ENCODE results near the gene PKHD1. TPM values are rescaled to one million over a fixed set of nuclear protein-coding genes. Genes with fewer than 3 reads are reported as not detected.
A peak's percentile ranks its signal among the peaks of the same experiment; 100 is the strongest.

Gene PKHD1
- total and polyA plus RNA-seq, 2 of the 13 experiments (the other 11 are each of a cell fraction or from before 2014, with no cell fraction given), result 0.01 to 0.13 TPM

DNA sequence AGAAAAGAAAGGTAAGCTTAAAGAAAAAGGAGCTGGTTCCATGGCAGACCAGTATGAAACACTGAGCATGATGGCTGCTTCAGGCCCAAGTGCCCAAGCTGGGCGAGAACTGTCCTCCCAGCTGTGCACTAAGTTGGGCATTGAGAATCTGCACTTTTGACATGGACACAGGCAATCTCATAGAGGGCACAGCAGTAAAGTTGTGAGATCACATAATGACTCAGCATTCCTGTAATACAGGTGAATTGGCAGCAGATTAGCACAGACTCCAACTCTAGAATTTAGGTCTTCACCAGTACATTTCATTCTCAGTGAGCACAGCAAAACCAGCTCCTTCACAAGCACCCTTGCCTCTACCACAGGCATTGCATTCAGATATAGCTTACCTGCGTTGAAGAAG lies 343.4 kb downstream of the PKHD1 start (continued):
- TF ChIP-seq RXRA (CRISPR knock-in tag; IDR thresholded peaks at IDR 0.05) (no peak), ZNF274 (CRISPR knock-in tag; IDR thresholded peaks at IDR 0.05) (no peak), ZNF136 (CRISPR knock-in tag; IDR thresholded peaks at IDR 0.05; ENCODE audit: low read depth) (no peak), DPF2 (CRISPR knock-in tag; IDR thresholded peaks at IDR 0.05; ENCODE audit: borderline replicate concordance, low read depth) (no peak), MAFG (CRISPR knock-in tag; IDR thresholded peaks at IDR 0.05) (peak; percentile 49; the same call in 1 of the 2 replicates), MAFF (IDR thresholded peaks at IDR 0.05; ENCODE audit: low read depth, low read length) (peak; percentile 66), FOXC1 (CRISPR knock-in tag; IDR thresholded peaks at IDR 0.05; ENCODE audit: borderline replicate concordance) (no peak)

DNA sequence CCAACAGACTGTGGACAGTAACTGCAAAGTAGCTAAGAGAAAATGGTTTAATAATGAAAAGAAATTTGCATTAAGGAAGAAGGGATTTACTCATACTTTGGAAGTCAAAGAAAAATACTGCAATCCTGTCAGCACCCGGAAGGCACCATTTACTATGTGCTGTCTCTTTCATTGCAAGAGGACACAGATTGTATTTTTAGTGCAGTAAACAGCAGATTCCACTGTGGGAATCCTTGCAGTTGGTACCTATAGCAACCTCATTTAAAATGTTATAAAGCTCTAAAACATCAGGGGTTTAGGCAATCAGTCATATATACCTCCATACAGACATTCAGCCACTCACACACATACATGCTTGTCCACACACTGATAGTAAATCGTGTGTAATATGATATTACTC lies 346.8 kb downstream of the PKHD1 start:
- no TSS peak for BruUV-seq (replicated peaks)
- ChIA-PET POLR2A (no interaction called here), CTCF (ENCODE audit: low intra/inter-chr PET ratio, low total read pairs) (no interaction called here)
- H3K36me3 ChIP-seq (replicated peaks in 1 of 2; ENCODE audit: control insufficient read depth in 1 of 2, insufficient read depth in 2 of 2, low read length in 2 of 2), result no peaks in the 10 kb centered on the region
- H3K9ac ChIP-seq (ENCODE audit: insufficient read depth, low read depth, low read length), result no peak overlapping the region
- H3K79me2 ChIP-seq (ENCODE audit: insufficient read depth, low read length), result no peaks in the 10 kb centered on the region
- FAIRE-seq (no peak), DNase-seq (ENCODE audit: low spot score) (no peak), ATAC-seq (no peak)
- H4K20me1 ChIP-seq (ENCODE audit: insufficient read depth, low read length), result no peaks in the 10 kb centered on the region
- WGBS (ENCODE audit: low lambda C conversion rate), result 12% methylated on average over 2 of the region's 2 CpGs
- H3K27me3 ChIP-seq (ENCODE audit: control insufficient read depth in 1 of 2, insufficient read depth in 2 of 2, low read length in 2 of 2), result no peaks in the 10 kb centered on the region
- H3K4me3 ChIP-seq (replicated peaks in 1 of 3; ENCODE audit: insufficient read depth in 1 of 3, low read depth in 2 of 3, low read length in 3 of 3), result no peak overlapping the region
- no peak overlapping the region for H3K4me2 ChIP-seq (ENCODE audit: low read depth, low read length)
- H2AFZ ChIP-seq (ENCODE audit: low read length), result no peak overlapping the region
- H3K27ac ChIP-seq (ENCODE audit: extremely low read length, insufficient read depth, low read length), result no peak overlapping the region
- intact Hi-C loops (cut with micrococcal nuclease; ENCODE audit: unreplicated experiment) (no loop called here), in situ Hi-C loops (cut with HindIII; ENCODE audit: extremely low pct_ligation_motif_present, low pct_unique_long_range_greater_than_20kb) (no loop called here)
- no peaks in the 10 kb centered on the region for H3K4me1 ChIP-seq (ENCODE audit: insufficient read depth, low read length)
- H3K9me3 ChIP-seq (ENCODE audit: low read length), result no peaks in the 10 kb centered on the region
- TF ChIP-seq ZMYM2 (CRISPR knock-in tag; IDR thresholded peaks at IDR 0.05) (no peak), ZNF567 (CRISPR knock-in tag; IDR thresholded peaks at IDR 0.05; ENCODE audit: borderline replicate concordance) (no peak)

DNA sequence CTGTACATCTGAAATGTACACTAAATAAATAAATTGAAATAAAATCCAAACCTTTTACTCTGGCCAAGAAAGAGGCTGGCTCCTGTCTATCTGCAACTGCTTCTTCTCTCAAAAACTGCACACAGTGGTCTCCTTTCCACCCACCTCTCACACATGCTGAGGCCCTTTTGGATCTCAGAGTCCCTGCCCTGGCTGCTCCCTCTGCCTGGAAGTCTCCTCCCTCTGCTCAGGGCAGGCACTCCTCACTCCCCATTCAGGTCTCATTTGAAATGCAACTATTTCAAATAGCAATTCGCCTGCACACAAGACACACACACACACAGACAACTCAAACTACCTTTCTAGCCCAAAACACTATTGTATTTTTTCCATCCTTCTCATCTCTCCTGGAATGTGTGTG lies 348.8 kb downstream of the PKHD1 start:
- CTCF ChIA-PET (ENCODE audit: low intra/inter-chr PET ratio, low total read pairs), result no interaction called here
- POLR2A ChIA-PET, result no interaction called here
- FAIRE-seq (no peak), ATAC-seq (no peak), DNase-seq (ENCODE audit: low spot score) (no peak)
- in situ Hi-C loops (cut with HindIII; ENCODE audit: extremely low pct_ligation_motif_present, low pct_unique_long_range_greater_than_20kb) (no loop called here), intact Hi-C loops (cut with micrococcal nuclease; ENCODE audit: unreplicated experiment) (no loop called here)
- Histone ChIP-seq H3K4me2 (ENCODE audit: low read depth, low read length) (no peak overlapping the region), H3K79me2 (ENCODE audit: insufficient read depth, low read length) (no peaks in the 10 kb centered on the region), H3K27ac (ENCODE audit: extremely low read length, insufficient read depth, low read length) (no peak overlapping the region), H3K9ac (ENCODE audit: insufficient read depth, low read depth, low read length) (no peak overlapping the region), H3K4me1 (ENCODE audit: insufficient read depth, low read length) (no peaks in the 10 kb centered on the region), H4K20me1 (ENCODE audit: insufficient read depth, low read length) (no peaks in the 10 kb centered on the region), H3K36me3 (replicated peaks in 1 of 2; ENCODE audit: control insufficient read depth in 1 of 2, insufficient read depth in 2 of 2, low read length in 2 of 2) (no peaks in the 10 kb centered on the region), H3K4me3 (replicated peaks in 1 of 3; ENCODE audit: insufficient read depth in 1 of 3, low read depth in 2 of 3, low read length in 3 of 3) (no peak overlapping the region), H3K27me3 (ENCODE audit: control insufficient read depth in 1 of 2, insufficient read depth in 2 of 2, low read length in 2 of 2) (no peaks in the 10 kb centered on the region), H3K9me3 (ENCODE audit: low read length) (no peaks in the 10 kb centered on the region), H2AFZ (ENCODE audit: low read length) (no peak overlapping the region)
- BruUV-seq (replicated peaks), result no TSS peak
- TF ChIP-seq PCBP2 (optimal IDR thresholded peaks at IDR 0.05; ENCODE audit: low read depth, low read length, poor library complexity, severe bottlenecking), result no peak
- TF ChIP-seq ZNF562 (CRISPR knock-in tag; IDR thresholded peaks at IDR 0.05; ENCODE audit: borderline replicate concordance), result no peak
- TF ChIP-seq ZNF782 (CRISPR knock-in tag; IDR thresholded peaks at IDR 0.05; ENCODE audit: borderline replicate concordance), result no peak
- TF ChIP-seq NR2C2 (CRISPR knock-in tag; IDR thresholded peaks at IDR 0.05; ENCODE audit: borderline replicate concordance), result no peak
- TF ChIP-seq ZFP82 (CRISPR knock-in tag; IDR thresholded peaks at IDR 0.05; ENCODE audit: borderline replicate concordance), result no peak
- 0% methylated on average over 1 of the region's 1 CpG for WGBS (ENCODE audit: low lambda C conversion rate)

All from HepG2 (cell line).